AG04449 (cell line): ENCODE measurements around the gene PSAPL1.

Experiments used
- CTCF ChIA-PET: fragments of 350-600 bp; formaldehyde crosslinking; extraction: SDS; loops from one replicate; lab custom pipeline; 2021; ENCODE audit warnings: antibody characterized with exemption; lab: Yijun Ruan, JAX
- POLR2A ChIA-PET: fragments of 400-600, 350-600 bp; formaldehyde crosslinking; extraction: SDS; loops from one replicate; lab custom pipeline; 2020; ENCODE audit warnings: antibody characterized with exemption, inconsistent platforms; lab: Yijun Ruan, JAX
- DNase-seq: peaks from one replicate; pipeline ENCODE4 v3.0.0-alpha.2; 2010; ENCODE audit warnings: low read depth, low spot score
- H3K4me3 ChIP-seq: 2 replicates; pipeline ENCODE4 v1.5.1; 2011; ENCODE audit warnings: low read depth, mild to moderate bottlenecking, control low read depth, low read length
- TF ChIP-seq, protein P1 (sequence below): IDR thresholded peaks from one replicate; pipeline ENCODE4 v1.5.1; 2011; ENCODE audit warnings: mild to moderate bottlenecking, moderate library complexity, low read length, control low read depth, inconsistent platforms; ENCODE audit not compliant: insufficient read depth; ENCODE audit errors: missing control alignments

PSAPL1 gene

DNA sequence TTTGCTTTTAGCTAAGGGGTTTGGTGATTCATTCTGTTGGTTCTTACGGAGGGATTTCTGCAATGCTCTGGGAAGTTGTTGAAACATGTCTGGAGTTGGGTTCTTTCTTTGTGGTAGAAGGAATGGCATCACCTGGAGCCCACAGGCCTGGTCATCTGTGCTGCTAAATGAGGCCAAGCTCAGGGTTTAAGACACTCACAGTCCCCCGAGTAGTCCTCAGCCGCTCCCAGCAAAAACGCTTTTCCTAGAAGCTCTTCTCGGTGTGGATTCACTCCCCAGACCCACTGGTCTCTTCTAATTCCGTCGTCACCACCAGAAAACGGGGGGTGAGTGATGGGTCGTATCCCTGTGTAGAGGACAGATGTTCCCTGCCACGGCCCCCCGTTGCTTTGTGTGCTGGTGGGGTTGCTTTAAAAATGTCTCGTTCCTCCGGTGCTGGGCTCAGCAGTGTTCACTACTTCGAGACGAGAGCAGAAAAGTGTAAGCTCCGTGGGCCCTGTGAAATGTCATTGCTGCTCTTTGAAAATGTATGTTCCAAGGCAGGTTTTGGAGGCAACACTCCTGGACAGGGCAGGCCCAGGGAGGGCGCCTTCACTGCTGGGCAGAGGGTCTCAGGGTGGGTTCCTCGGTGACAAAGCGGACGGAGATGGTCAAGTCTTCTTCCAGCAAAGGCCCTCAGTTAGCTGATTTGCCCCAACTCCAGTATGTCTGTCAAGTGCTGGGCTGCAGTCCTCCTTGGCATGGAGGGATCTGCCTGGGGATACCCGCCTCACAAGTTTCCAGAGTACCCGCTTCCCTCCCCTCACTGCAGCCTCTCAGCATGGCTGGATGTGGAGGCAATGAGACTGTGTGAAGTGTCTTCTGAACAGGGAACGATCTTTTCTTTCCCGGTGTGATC lies 37.3 kb downstream of the PSAPL1 start:
- DNase-seq: no peak
- H3K4me3 ChIP-seq: no peak overlapping the region
- CTCF ChIA-PET: interaction anchor here (1.4 to 2.0 kb wide), 2 partner anchors 62 to 204 kb away, joined by 3 to 4 read pairs; no protein-coding TSS in a partner anchor
- TF ChIP-seq, protein P1, sequence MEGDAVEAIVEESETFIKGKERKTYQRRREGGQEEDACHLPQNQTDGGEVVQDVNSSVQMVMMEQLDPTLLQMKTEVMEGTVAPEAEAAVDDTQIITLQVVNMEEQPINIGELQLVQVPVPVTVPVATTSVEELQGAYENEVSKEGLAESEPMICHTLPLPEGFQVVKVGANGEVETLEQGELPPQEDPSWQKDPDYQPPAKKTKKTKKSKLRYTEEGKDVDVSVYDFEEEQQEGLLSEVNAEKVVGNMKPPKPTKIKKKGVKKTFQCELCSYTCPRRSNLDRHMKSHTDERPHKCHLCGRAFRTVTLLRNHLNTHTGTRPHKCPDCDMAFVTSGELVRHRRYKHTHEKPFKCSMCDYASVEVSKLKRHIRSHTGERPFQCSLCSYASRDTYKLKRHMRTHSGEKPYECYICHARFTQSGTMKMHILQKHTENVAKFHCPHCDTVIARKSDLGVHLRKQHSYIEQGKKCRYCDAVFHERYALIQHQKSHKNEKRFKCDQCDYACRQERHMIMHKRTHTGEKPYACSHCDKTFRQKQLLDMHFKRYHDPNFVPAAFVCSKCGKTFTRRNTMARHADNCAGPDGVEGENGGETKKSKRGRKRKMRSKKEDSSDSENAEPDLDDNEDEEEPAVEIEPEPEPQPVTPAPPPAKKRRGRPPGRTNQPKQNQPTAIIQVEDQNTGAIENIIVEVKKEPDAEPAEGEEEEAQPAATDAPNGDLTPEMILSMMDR: no peak
- POLR2A ChIA-PET: no interaction called here

DNA sequence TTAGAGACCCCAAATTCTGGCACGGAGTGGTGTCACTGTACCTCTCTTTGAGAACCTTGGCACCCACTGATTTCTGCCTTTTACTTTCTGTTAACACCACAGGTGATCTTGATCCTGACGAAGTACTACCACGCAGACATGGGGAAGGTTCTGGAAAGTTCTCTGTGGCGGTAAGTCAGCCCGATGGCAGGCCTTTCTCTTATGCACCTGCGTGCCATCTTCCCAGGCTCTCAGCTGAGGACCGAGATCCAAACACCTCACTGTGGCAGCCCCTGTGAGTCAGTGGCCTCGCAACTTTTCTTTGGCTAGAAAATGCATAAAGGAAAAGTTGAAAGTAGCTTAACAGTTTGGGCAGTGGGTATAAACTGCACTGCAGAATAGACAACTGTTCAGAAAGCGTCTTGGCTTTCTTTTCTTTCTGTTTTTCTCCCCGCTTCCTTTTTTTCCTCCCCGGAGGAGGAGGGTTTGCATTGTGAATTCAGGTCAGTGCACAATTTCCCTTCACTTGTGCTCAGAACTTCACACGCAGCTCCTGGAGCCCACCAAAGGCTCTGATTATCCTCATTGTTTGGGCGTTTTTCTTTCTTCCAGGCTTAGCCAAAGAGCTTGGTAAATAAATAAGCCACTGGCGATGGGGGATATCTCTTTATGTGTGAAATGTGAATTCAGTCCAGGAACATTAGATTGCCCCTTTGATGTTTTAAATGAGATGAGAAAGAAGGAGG lies 38.4 kb downstream of the PSAPL1 start:
- no peak overlapping the region for H3K4me3 ChIP-seq
- DNase-seq: no peak
- POLR2A ChIA-PET: no interaction called here
- TF ChIP-seq, protein P1: no peak
- CTCF ChIA-PET: interaction anchor here (1.4 to 2.0 kb wide), 2 partner anchors 60 to 203 kb away, joined by 3 to 4 read pairs; no protein-coding TSS in a partner anchor

DNA sequence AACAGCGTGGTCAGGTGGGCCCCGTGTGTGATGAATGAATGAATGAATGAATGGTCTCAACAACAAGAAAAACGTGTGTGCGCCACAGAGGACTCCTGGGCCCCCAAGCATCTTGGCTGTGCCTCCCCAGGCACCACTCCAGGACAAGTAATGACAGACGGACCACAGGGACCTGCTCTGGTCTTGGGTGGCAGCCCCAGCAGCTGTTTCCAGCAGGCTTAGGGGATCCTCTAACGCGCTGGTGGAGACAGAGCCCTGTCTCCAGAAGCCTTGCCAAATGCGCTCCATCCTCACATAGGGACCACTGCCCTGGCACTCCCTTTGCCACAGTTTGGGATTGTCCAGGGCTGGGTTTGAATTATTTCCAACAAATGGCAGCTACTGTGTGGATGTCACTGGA lies 39.1 kb downstream of the PSAPL1 start:
- TF ChIP-seq, protein P1: no peak
- no peak overlapping the region for H3K4me3 ChIP-seq
- no peak for DNase-seq
- ChIA-PET POLR2A (no interaction called here), CTCF (interaction anchor here (1.6 to 2.0 kb wide), 2 partner anchors 12 to 60 kb away, joined by 3 to 4 read pairs; no protein-coding TSS in a partner anchor)

DNA sequence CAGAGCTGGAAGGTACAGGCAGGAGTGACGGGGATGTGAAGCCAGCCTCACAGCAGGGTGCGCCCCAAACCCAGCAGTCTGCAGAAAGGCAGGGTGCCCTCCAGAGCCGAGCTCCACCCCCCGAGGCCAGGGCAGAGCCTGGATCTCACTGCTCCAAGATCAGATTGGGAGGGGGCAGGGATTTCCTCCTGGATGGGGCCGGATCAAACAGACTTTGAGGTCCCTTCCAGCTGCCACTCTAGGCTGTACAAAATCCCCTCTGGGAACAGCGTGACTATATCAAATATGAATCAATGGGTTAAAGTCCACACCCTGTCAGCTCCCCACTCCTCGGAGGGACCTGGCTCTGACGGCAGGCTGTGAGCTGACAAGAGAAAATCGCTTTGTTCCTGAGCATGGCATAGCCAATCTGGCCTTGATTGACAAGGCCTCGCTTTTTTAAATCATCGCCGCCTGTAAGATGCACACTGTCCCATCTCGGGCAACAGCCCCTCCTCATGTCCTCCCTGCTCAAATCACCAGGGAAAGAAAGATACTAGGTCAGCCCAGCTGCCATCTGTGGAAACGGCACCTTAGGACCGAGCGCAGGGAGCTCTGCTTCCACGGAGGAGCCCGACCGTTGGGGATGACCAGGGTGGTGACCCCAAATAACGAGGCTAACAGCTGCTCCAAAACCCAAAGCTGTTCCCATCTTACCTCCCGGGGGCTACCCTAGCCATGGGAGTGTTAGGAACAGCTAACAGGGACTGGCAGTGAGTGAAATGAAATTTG lies 39.9 kb downstream of the PSAPL1 start:
- no peak for DNase-seq
- CTCF ChIA-PET: interaction anchor here (1.6 kb wide), 1 partner anchor 11 kb away, joined by 3 read pairs; no protein-coding TSS in a partner anchor
- POLR2A ChIA-PET: no interaction called here
- TF ChIP-seq, protein P1: no peak
- no peak overlapping the region for H3K4me3 ChIP-seq

DNA sequence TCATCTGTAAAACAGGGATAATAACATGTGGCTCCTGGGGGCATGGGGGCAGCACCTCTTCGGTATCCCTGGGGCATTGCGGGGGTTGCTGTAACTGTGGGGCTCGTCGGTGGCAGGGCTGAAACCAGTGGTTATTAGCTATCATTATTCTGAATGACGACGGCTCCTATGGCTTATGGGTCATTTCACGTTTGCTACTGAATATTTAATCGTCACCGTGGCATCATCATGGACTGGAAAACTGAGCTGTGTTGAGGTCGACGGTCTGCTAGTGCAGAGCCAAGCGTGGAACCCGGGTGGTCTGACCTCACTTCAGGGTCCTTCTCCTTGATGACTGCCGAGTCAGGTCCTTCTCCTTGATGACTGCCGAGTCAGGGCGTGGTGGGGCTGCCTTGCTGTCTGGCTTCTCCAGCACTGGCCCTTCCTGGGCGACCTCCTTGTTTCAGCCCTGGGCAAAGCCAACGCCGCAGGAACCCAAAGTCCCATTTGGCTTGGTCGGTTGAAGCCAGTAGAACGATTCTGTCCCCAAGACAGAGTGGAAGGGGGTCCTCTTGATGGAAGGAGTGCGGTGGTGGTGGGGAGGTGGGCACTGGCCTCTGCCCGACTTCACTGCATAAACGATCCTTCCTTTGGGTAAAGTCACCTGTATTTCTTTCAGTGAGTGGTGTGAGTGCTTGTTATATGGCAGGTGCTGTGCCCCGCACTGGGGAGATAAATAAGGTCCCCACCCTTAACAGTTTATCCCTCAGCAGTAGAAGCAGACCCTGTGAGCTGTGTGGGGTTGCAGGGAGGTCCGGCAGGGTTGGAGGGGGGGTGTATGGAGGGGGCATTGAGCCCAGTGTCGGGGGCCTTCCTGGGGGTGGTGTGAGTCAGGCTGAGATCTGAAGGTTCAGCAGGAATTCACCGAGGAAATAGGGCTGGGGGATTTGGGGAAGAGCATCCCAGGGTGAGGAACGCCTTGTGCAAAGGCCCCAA lies 40.8 kb downstream of the PSAPL1 start:
- CTCF ChIA-PET: interaction anchor here (1.0 to 1.6 kb wide), 3 partner anchors 10 to 326 kb away, joined by 3 to 4 read pairs (median 3); no protein-coding TSS in a partner anchor

More for the DNA sequence above, 40.8 kb downstream of the PSAPL1 start:
- TF ChIP-seq, protein P1: no peak
- POLR2A ChIA-PET: no interaction called here
- H3K4me3 ChIP-seq: no peak overlapping the region
- DNase-seq: no peak
